ENCODE results near the gene KRI1.

DNA sequence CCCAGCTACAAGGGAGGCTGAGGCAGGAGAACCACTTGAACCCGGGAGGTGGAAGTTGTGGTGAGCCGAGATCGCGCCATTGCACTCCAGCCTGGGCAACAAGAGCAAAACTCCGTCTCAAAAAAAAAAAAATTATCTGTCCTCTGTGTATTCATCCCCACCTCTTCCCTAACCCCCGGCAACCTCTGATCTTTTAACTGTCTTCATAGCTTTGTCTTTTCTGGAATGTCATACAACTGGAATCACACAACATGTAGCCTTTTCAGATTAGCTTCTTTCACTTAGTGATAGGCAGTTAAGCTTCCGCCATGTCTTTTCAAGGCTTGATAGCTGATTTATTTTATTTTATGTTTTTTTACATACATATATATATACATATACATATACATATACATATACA, 40.2 kb downstream of the KRI1 start:
- no peak for TF ChIP-seq GATA2 (IDR thresholded peaks at IDR 0.05; ENCODE audit: low read depth, low read length)
- TF ChIP-seq GATA3 (IDR thresholded peaks at IDR 0.05; ENCODE audit: low read depth, low read length), result no peak
